Esophagus squamous epithelium (tissue), 5 donors: Measurements from ENCODE around the gene MGA. TPM values are rescaled to one million over a fixed set of nuclear protein-coding genes. Genes with fewer than 3 reads are reported as not detected.

Experiments
- DNase-seq: peaks from one replicate; lab custom pipeline; 2025; lab: John Stamatoyannopoulos, UW
- H3K27ac ChIP-seq, 4 donors: fragments of 200-600 bp; sonication (generic); one replicate each; pipeline ENCODE4 v1.5.1; 2016 to 2019; ENCODE audit warnings: mild to moderate bottlenecking in 1 of 4
- H3K27me3 ChIP-seq, 4 donors: fragments of 200-600 bp; sonication (generic); 1 replicate in 3 of 4; 2 replicates in 1 of 4; pipeline versions ENCODE4 v1.5.1 to v1.6.0; 2017 to 2021; ENCODE audit warnings: antibody characterized with exemption in 1 of 4
- H3K36me3 ChIP-seq, 3 donors: fragments of 200-600 bp; sonication (generic); one replicate each; pipeline ENCODE4 v1.5.1; 2016 to 2019
- H3K4me1 ChIP-seq, 3 donors: fragments of 200-600 bp; sonication (generic); one replicate each; pipeline ENCODE4 v1.5.1; 2017 to 2019
- H3K4me3 ChIP-seq, 4 donors: fragments of 200-600 bp; sonication (generic); 1 replicate in 3 of 4; 2 replicates in 1 of 4; pipeline ENCODE4 v1.5.1; 2016 to 2019; ENCODE audit warnings: mild to moderate bottlenecking in 2 of 4, moderate library complexity in 1 of 4
- H3K9me3 ChIP-seq, 3 donors: fragments of 200-600 bp; sonication (generic); one replicate each; pipeline ENCODE4 v1.5.1; 2016 to 2019
- POLR2A ChIP-seq, 4 donors: fragments of 450-650 bp; IDR thresholded peaks; one replicate each; pipeline ENCODE4 v1.6.1; 2017; ENCODE audit warnings: antibody characterized with exemption in 4 of 4, mild to moderate bottlenecking in 4 of 4, moderate library complexity in 3 of 4
- WGBS, 2 donors: methylation state at CpG; one replicate each; pipeline ENCODE4 v1.1.5; 2018; 5-methylcytosine and 5-hydroxymethylcytosine counted together
- intact Hi-C: fragments of 100-400 bp; cut with DNase I; formaldehyde crosslinking; loops from one replicate; pipeline ENCODE4 v1.15.0; 2022
- total RNA-seq, 4 donors: library from RNA; depleted of rRNA; stranded (reverse); fragments of >200 nt; gene quantifications; one replicate each; pipeline ENCODE4 v1.1.0, GENCODE V29; 2016
- TF ChIP-seq, protein P1 (sequence below), 6 experiments: fragments of 450-650 bp in 4 of 6; fragments of 200-600 bp in 2 of 6; sonication (generic) in 2 of 6; IDR thresholded peaks; one replicate each; pipeline ENCODE4 v1.5.1; 2016 to 2019; ENCODE audit warnings: antibody characterized with exemption in 6 of 6, mild to moderate bottlenecking in 4 of 6, moderate library complexity in 4 of 6
- donor health status: DM: yes; HTN: yes; CAD: no.

Gene MGA
- total RNA-seq, 4 donors from 2014 or later = 12.9 to 37.4 (median 15.1) TPM

DNA sequence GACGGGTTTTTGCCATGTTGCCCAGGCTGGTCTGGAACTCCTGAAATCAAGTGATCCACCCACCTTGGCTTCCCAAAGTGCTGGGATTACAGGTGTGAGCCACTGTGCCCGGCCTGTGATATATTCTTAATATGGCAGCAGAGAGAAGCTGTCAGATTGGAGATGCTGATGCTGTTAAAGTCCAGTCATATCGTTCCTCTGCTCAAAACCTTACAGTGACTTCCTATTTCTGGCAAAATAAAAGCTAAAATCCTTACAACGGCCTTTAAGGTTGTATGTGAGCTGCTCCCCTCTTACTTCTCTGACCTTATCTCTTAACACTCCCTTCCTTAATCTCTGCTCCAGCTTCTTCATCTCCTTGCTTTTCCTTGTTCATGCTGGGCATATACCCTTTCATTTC, 26.6 kb upstream of the MGA start:
- no peak for TF ChIP-seq POLR2A (IDR thresholded peaks at IDR 0.05)
- TF ChIP-seq, protein P1, sequence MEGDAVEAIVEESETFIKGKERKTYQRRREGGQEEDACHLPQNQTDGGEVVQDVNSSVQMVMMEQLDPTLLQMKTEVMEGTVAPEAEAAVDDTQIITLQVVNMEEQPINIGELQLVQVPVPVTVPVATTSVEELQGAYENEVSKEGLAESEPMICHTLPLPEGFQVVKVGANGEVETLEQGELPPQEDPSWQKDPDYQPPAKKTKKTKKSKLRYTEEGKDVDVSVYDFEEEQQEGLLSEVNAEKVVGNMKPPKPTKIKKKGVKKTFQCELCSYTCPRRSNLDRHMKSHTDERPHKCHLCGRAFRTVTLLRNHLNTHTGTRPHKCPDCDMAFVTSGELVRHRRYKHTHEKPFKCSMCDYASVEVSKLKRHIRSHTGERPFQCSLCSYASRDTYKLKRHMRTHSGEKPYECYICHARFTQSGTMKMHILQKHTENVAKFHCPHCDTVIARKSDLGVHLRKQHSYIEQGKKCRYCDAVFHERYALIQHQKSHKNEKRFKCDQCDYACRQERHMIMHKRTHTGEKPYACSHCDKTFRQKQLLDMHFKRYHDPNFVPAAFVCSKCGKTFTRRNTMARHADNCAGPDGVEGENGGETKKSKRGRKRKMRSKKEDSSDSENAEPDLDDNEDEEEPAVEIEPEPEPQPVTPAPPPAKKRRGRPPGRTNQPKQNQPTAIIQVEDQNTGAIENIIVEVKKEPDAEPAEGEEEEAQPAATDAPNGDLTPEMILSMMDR (IDR thresholded peaks at IDR 0.05) = no peak
- Histone ChIP-seq H3K9me3 (no peaks in the 10 kb centered on the region), H3K27me3 (no peaks in the 10 kb centered on the region), H3K36me3 (no peaks in the 10 kb centered on the region), H3K27ac (no peak overlapping the region), H3K4me1 (no peaks in the 10 kb centered on the region), H3K4me3 (no peak overlapping the region)
- WGBS, 2 donors = 76 to 85% methylated on average over 4 of the region's 4 CpGs
- intact Hi-C loops = no loop called here
- DNase-seq = no peak

DNA sequence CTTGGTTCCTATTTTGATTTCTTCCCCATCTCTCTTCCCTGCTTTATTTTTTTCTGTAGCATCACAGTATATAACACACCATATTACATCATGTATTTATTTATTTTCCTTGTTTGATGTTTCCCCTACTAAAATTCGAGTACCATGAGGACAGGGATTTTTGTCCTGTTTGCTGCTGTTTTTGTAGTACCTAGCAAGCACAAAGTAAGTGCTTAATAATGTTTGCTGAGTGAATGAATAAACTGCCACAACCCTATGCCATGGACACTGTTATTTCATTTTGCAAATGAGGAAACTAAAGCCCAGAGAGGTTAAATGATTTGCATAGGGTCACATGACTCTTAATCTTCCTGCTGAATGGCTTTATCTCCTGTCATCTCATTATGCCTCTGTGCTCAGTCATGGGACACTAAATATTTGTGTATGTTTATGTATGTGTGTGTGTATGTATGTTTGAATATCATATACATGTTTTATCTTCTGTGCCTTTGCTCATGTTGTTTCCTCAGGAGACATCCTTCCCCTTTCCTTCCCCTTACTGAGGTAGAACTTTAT, 26.1 kb upstream of the MGA start:
- no peaks in the 10 kb centered on the region for H3K9me3 ChIP-seq
- H3K27ac ChIP-seq = no peak overlapping the region
- H3K4me3 ChIP-seq = no peak overlapping the region
- DNase-seq = no peak
- no peaks in the 10 kb centered on the region for H3K27me3 ChIP-seq
- H3K4me1 ChIP-seq = no peaks in the 10 kb centered on the region
- H3K36me3 ChIP-seq = no peaks in the 10 kb centered on the region
- TF ChIP-seq POLR2A (IDR thresholded peaks at IDR 0.05) = no peak
- TF ChIP-seq, protein P1 (IDR thresholded peaks at IDR 0.05) = no peak
- intact Hi-C loops = no loop called here
- WGBS, 2 donors = 33 to 71% methylated on average over 1 of the region's 1 CpG

DNA sequence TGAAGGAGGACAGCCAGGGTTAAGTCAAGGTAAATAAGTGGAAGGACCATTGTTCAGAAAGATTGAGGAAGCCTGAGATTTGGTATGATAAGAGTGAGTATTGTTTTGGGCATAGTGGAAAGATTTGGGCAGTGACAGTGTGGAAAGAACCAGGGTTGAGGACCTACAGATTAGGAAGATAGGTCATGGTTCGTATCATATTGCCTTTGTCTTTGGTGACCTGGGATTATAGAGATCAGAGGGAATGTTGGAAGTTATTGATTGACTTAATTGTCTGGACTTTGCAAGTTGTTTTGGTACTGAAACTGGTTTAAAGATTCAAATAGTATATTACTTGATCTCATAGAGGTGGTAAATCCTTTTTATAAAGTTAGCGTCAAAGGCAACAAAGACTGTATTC, 23.1 kb upstream of the MGA start:
- Histone ChIP-seq H3K36me3 (no peaks in the 10 kb centered on the region), H3K27ac (no peak overlapping the region), H3K9me3 (no peaks in the 10 kb centered on the region), H3K4me1 (no peaks in the 10 kb centered on the region), H3K27me3 (no peaks in the 10 kb centered on the region), H3K4me3 (no peak overlapping the region)
- intact Hi-C loops = no loop called here
- no peak for TF ChIP-seq POLR2A (IDR thresholded peaks at IDR 0.05)
- TF ChIP-seq, protein P1 (IDR thresholded peaks at IDR 0.05) = no peak
- no peak for DNase-seq
- WGBS, 2 donors = 85 to 92% methylated on average over 2 of the region's 2 CpGs

- no peak for TF ChIP-seq POLR2A (IDR thresholded peaks at IDR 0.05)
- TF ChIP-seq, protein P1 (IDR thresholded peaks at IDR 0.05) = no peak
- intact Hi-C loops = no loop called here
- WGBS, 2 donors = 90 to 96% methylated on average over 1 of the region's 1 CpG
- DNase-seq = no peak
- Histone ChIP-seq H3K27ac (no peak overlapping the region), H3K36me3 (no peaks in the 10 kb centered on the region), H3K9me3 (no peaks in the 10 kb centered on the region), H3K4me3 (no peak overlapping the region), H3K27me3 (no peaks in the 10 kb centered on the region), H3K4me1 (no peaks in the 10 kb centered on the region)
These were observed 19.2 kb upstream of the MGA start for GRCh38 chr15:41640985-41641384.

- Histone ChIP-seq H3K27ac (no peak overlapping the region), H3K4me3 (no peak overlapping the region), H3K4me1 (no peaks in the 10 kb centered on the region), H3K36me3 (no peaks in the 10 kb centered on the region), H3K9me3 (no peaks in the 10 kb centered on the region), H3K27me3 (no peaks in the 10 kb centered on the region)
- DNase-seq = no peak
- TF ChIP-seq POLR2A (IDR thresholded peaks at IDR 0.05) = no peak
- TF ChIP-seq, protein P1 (IDR thresholded peaks at IDR 0.05) = no peak
- intact Hi-C loops = no loop called here
These were observed 12.9 kb upstream of the MGA start for GRCh38 chr15:41647262-41647661.
